ENCODE results near the gene SETD7.

DNA sequence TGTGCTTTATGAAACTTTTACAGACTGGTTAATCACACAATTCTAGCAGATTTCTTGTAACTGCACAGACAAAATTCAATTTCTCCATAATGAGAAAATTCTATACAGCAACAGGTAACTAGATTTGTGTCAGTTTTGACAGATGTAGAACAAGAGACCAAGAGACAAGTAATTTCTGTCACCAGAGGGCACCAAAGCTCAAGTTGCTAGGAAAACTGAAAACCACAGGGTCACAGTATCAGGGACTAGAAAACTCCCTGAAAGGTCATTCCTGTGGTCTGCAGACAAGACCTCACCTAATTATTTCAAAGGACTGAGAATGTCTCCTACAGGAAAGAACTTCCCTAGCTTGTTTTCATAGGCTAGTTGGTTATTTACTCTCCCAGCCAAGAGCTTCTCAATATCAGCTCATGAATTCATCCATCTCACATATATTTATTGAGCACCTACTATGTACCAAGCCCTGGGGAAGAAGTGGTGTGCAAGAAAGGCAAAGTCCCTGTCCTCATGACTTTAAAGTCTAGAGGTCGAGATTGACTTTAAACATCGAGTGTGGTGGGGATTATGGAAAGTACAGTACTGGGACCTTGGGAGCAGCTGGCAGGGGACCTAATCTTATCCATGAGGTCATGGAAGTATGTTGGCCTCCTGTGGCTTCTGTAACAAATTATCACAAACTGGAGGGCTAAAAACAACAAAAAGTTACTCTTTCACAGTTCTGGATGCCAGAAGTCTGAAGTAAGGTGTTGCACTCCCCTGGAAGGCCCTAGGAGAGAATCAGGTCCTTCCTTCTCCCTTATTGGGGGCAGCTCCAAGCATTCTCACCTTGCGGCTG, 47.8 kb upstream of the SETD7 start:
- TF ChIP-seq, protein P1, sequence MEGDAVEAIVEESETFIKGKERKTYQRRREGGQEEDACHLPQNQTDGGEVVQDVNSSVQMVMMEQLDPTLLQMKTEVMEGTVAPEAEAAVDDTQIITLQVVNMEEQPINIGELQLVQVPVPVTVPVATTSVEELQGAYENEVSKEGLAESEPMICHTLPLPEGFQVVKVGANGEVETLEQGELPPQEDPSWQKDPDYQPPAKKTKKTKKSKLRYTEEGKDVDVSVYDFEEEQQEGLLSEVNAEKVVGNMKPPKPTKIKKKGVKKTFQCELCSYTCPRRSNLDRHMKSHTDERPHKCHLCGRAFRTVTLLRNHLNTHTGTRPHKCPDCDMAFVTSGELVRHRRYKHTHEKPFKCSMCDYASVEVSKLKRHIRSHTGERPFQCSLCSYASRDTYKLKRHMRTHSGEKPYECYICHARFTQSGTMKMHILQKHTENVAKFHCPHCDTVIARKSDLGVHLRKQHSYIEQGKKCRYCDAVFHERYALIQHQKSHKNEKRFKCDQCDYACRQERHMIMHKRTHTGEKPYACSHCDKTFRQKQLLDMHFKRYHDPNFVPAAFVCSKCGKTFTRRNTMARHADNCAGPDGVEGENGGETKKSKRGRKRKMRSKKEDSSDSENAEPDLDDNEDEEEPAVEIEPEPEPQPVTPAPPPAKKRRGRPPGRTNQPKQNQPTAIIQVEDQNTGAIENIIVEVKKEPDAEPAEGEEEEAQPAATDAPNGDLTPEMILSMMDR (IDR thresholded peaks at IDR 0.05; ENCODE audit: low read depth, low read length, poor library complexity, severe bottlenecking): peak; percentile 68
- TF ChIP-seq EZH2phosphoT487 (IDR thresholded peaks at IDR 0.05; ENCODE audit: borderline replicate concordance, low read length): no peak
